WERI-Rb-1 (cell line): Measurements from ENCODE around the gene HLA-DPA1.

Experiments
- DNase-seq: peaks from one replicate; pipeline ENCODE4 v3.0.0-alpha.2; 2020
- H3K27ac ChIP-seq: fragments of 250-450 bp; sonication (Bioruptor Pico); 2 replicates; pipeline ENCODE4 v1.5.1; 2020; ENCODE audit warnings: mild to moderate bottlenecking, moderate library complexity
- H3K27me3 ChIP-seq: fragments of 250-450 bp; sonication (Bioruptor Pico); 2 replicates; pipeline ENCODE4 v1.5.1; 2021; ENCODE audit warnings: mild to moderate bottlenecking, low read depth, moderate library complexity; ENCODE audit not compliant: insufficient read depth, severe bottlenecking
- H3K36me3 ChIP-seq: fragments of 250-450 bp; sonication (Bioruptor Pico); 2 replicates; pipeline ENCODE4 v1.5.1; 2020; ENCODE audit warnings: mild to moderate bottlenecking, moderate library complexity
- H3K4me3 ChIP-seq: 2 replicates; pipeline ENCODE4 v1.5.1; 2011; ENCODE audit warnings: low read depth, mild to moderate bottlenecking, control low read depth, low read length
- H3K9me3 ChIP-seq: fragments of 250-450 bp; sonication (Bioruptor Pico); 2 replicates; pipeline ENCODE4 v1.5.1; 2021; ENCODE audit warnings: mild to moderate bottlenecking, moderate library complexity; ENCODE audit not compliant: severe bottlenecking
- CTCF ChIP-seq: IDR thresholded peaks from 2 replicates; pipeline ENCODE4 v1.5.1; 2011; ENCODE audit warnings: low read depth, mild to moderate bottlenecking, control low read depth, inconsistent platforms, low read length

HLA-DPA1 gene

GRCh38 chr6:33049323-33050013, 24.0 kb downstream of the HLA-DPA1 start:
- H3K27ac ChIP-seq, result no peak overlapping the region
- H3K36me3 ChIP-seq, result no peaks in the 10 kb centered on the region
- H3K9me3 ChIP-seq, result no peaks in the 10 kb centered on the region
- peak; percentile 34 for DNase-seq
- no peak overlapping the region for H3K4me3 ChIP-seq
- H3K27me3 ChIP-seq, result no peaks in the 10 kb centered on the region
- peak; percentile 75 for TF ChIP-seq CTCF

- Histone ChIP-seq H3K27me3 (no peaks in the 10 kb centered on the region), H3K27ac (no peak overlapping the region), H3K9me3 (peaks cover 6% of the 10 kb centered on the region), H3K4me3 (no peak overlapping the region), H3K36me3 (no peaks in the 10 kb centered on the region)
- TF ChIP-seq CTCF, result no peak
- DNase-seq, result no peak
Observed at GRCh38 chr6:33040157-33040556, 33.3 kb downstream of the HLA-DPA1 start.

GRCh38 chr6:33036535-33036934, 36.9 kb downstream of the HLA-DPA1 start:
- no peak for TF ChIP-seq CTCF
- no peak for DNase-seq
- no peak overlapping the region for H3K4me3 ChIP-seq
- peaks cover 4% of the 10 kb centered on the region for H3K9me3 ChIP-seq
- H3K36me3 ChIP-seq, result no peaks in the 10 kb centered on the region
- no peak overlapping the region for H3K27ac ChIP-seq
- no peaks in the 10 kb centered on the region for H3K27me3 ChIP-seq

- H3K27ac ChIP-seq, result no peak overlapping the region
- H3K4me3 ChIP-seq, result no peak overlapping the region
- TF ChIP-seq CTCF, result no peak
- H3K36me3 ChIP-seq, result no peaks in the 10 kb centered on the region
- DNase-seq, result no peak
- no peaks in the 10 kb centered on the region for H3K27me3 ChIP-seq
- H3K9me3 ChIP-seq, result peaks cover 4% of the 10 kb centered on the region
Observed at GRCh38 chr6:33034554-33034953, 38.9 kb downstream of the HLA-DPA1 start.

- TF ChIP-seq CTCF, result no peak
- Histone ChIP-seq H3K9me3 (peaks cover 3% of the 10 kb centered on the region), H3K4me3 (no peak overlapping the region), H3K36me3 (no peaks in the 10 kb centered on the region), H3K27ac (no peak overlapping the region), H3K27me3 (no peaks in the 10 kb centered on the region)
- DNase-seq, result no peak
Observed at GRCh38 chr6:33030245-33030644, 43.2 kb downstream of the HLA-DPA1 start.
